Astrocyte of the spinal cord (primary cell): ENCODE results near the gene IL13RA1.

ENCODE experiments used
- DNase-seq: peaks from one replicate; pipeline ENCODE4 v3.0.0; 2011; ENCODE audit warnings: low read depth, low spot score
- H3K4me3 ChIP-seq: 2 replicates; pipeline ENCODE4 v1.5.1; 2011; ENCODE audit warnings: low read depth, mild to moderate bottlenecking, low read length, moderate library complexity
- in situ Hi-C: cut with HindIII; loops from 2 replicates; pipeline ENCODE4 v1.10.0; 2017; ENCODE audit warnings: low sequenced_read_pairs
- TF ChIP-seq, protein P1 (sequence below): IDR thresholded peaks from 2 replicates; pipeline ENCODE4 v1.5.1; 2012; ENCODE audit warnings: low read depth, mild to moderate bottlenecking, low read length, inconsistent platforms

IL13RA1 gene

DNA sequence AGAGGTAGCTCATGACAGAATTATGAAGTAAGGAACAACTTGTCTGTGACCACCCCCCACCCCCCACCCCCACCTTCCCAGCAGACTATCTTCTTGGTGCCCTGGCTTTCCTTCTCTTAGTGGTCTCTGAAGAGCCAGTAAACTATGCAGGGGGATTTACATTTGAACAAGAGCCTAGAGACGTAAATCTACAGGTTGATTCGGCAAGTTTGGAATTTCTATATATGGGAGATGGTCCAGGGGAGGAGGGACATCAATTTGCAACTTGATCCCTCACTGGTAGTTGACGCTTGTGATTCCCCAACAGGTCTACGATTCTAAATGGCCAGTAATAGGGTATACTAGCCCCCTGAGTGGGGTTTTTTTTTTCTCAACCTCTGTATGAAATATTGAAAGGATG lies 36.7 kb downstream of the IL13RA1 start:
- in situ Hi-C loops = no loop called here
- no peak overlapping the region for H3K4me3 ChIP-seq
- DNase-seq = no peak
- TF ChIP-seq, protein P1, sequence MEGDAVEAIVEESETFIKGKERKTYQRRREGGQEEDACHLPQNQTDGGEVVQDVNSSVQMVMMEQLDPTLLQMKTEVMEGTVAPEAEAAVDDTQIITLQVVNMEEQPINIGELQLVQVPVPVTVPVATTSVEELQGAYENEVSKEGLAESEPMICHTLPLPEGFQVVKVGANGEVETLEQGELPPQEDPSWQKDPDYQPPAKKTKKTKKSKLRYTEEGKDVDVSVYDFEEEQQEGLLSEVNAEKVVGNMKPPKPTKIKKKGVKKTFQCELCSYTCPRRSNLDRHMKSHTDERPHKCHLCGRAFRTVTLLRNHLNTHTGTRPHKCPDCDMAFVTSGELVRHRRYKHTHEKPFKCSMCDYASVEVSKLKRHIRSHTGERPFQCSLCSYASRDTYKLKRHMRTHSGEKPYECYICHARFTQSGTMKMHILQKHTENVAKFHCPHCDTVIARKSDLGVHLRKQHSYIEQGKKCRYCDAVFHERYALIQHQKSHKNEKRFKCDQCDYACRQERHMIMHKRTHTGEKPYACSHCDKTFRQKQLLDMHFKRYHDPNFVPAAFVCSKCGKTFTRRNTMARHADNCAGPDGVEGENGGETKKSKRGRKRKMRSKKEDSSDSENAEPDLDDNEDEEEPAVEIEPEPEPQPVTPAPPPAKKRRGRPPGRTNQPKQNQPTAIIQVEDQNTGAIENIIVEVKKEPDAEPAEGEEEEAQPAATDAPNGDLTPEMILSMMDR = no peak

DNA sequence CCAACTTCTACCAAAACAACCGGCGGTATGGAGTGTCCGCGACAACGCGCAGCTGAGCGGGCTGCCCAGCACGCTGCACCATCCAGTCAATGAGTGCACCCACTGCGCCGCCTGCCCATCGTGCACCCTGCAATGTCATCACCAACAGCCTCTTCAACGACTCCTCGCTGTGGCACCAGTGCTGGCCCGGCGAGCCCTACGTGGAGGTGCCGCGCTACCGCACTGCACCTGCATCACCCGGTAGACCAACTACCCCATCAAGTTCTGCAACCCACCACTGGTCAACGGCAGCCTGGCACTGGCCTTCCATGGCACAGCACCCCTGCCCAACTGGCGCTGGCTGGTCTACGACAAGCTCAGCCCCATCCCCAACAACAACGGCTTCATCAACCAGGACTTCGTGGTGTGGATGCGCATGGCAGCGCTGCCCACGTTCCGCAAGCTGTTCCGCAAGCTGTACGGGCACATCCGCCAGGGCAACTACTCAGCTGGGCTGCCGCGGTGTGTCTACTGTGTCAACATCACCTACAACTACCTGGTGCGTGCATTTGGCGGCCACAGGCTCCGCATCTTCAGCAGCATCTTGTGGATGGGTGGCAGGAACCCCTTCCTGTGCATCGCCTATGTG lies 42.8 kb downstream of the IL13RA1 start:
- DNase-seq = no peak
- in situ Hi-C loops = no loop called here

DNA sequence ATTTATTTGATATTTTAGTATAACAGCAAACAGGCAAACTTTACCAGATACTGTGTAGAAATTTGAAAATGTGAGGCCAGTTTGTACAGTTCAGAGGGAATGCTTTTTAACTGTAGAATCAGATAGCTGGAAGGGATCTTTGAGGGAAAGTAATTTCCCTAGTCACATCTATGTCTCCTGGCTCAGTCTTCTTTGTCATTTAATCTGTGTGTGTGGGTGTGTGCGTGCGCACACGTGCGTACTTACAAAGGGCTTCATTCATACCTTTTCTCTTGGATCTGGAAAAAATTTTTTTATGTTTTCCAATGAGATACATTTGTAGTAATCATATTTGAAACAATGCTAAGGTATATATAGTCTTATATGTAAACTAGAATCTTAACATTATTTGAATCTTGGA lies 44.6 kb downstream of the IL13RA1 start:
- H3K4me3 ChIP-seq = no peak overlapping the region
- DNase-seq = no peak
- TF ChIP-seq, protein P1 = no peak
- in situ Hi-C loops = no loop called here

More for the DNA sequence above, 42.8 kb downstream of the IL13RA1 start:
- H3K4me3 ChIP-seq = no peak overlapping the region
- TF ChIP-seq, protein P1 = no peak

DNA sequence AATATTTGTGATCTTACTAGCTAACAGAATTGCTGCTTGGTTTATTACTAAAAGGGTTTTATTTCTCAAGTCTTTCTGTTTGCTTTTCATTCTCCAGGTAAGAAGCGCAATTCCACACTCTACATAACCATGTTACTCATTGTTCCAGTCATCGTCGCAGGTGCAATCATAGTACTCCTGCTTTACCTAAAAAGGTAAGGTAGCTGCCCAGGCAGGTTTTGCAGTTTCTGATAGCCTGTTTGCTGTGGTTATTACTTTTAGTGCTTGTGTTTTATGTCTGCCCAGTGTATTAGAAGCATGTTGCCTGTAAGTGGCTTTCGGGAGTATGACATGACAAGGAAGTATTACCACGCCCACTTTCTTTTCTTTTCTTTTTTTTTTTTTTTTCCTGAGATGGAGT lies 46.4 kb downstream of the IL13RA1 start:
- in situ Hi-C loops = no loop called here
- no peak overlapping the region for H3K4me3 ChIP-seq
- DNase-seq = no peak
- TF ChIP-seq, protein P1 = no peak

DNA sequence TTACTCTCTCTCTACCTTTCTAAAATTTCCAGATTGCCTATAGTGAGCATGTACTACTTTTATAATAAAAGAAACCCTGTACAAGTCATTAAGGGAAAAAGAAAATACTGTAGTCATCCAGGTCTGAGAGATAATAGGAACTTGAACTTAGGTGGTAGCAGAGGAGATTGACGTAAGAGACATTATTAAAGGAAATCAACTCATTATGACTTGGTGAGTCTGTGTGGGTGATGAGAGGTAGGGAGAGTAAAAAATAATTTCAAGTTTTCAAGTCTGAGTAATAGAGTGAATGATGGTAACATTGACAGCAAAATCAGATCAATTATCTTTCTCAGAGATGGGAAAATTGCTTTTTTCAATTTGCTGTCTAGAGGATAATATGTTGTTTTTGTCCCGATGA lies 52.2 kb downstream of the IL13RA1 start:
- in situ Hi-C loops = no loop called here
- TF ChIP-seq, protein P1 = no peak
- H3K4me3 ChIP-seq = no peak overlapping the region

GRCh38 chrX:118780509-118780908 lies 53.1 kb downstream of the IL13RA1 start:
- H3K4me3 ChIP-seq = no peak overlapping the region
- in situ Hi-C loops = no loop called here
- no peak for DNase-seq
- TF ChIP-seq, protein P1 = no peak

More for the DNA sequence above, 52.2 kb downstream of the IL13RA1 start:
- no peak for DNase-seq
